Mucosa of gallbladder (tissue), 1 donor: ENCODE results near the gene NALCN. TPM values are rescaled to one million over a fixed set of nuclear protein-coding genes. Genes with fewer than 3 reads are reported as not detected.

Experiments
- DNase-seq: peaks from one replicate; pipeline ENCODE4 v3.0.0-alpha.2; 2020; ENCODE audit warnings: low spot score
- total RNA-seq: library from RNA; stranded (reverse); gene quantifications from one replicate; pipeline ENCODE4 v1.2.1, GENCODE V29; 2021
- donor health status: DM: no; HTN: no; CAD: no.

The NALCN gene
- total RNA-seq: 6.8 TPM

DNA sequence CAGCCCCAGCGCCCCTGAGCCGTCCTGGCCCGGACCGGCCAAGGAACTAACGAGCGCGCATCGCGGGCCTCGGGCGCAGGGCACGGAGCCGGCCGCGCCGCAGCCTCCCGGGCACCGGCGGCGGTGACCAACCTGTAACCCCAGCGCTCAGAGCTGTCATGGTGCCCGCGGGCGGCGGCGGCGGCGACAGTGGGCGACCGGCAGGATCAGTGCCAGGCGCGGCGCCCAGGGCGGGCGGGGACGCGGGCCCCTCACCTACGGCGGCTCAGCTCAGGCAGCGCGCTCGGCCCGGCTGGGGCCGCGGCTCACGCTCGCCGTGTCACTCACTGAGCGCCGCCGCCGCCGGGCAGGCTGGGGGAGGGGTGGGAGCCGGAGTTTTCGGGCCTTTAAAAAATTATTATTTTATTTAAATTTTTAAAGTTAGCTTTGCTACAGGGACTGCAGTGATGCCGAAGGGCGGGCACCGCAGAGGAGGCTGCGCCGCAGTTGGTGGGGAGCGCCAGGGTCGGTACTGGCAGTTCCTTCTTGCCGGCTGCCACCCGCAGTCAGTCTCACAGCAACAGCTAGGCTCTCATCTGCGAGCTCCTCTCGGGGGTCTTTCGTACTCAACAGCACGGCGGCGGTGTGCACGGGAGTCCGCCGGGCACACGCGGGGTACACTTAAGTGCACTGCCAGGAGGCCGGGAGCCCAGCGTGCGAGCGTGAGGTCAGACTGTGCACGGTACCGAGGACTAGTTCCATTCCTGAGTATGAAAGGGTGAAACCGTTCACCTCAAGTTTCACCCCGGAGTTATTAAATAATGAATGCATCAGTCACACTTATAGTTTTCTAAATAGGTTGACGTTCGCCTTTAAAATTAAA is at the start of gene NALCN:
Gene NALCN, minus strand, starts transcription at position 328 of the 862 bp plus-strand sequence. CDS start 17,382 bp downstream, outside the sequence.
- no peak for DNase-seq

DNA sequence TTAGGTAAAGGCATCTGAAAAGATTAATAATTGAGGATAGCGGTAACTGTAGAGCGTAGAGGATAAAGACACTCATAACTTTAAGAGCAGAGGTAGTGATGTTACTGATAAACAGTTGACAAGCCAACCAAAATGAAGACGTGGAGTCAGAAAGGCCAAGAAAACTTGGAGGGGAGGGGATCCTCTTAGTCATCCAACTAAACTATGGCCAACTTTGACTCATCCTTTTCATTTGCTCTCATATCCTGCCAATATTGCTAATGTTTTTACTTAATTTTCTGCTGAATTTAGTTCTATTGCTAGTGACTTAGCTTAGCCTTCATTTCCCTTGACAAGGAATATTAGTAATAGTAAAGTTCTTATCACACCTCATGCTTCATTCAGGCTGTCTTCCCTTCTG is 49.6 kb upstream of the NALCN start:
- no peak for DNase-seq

DNA sequence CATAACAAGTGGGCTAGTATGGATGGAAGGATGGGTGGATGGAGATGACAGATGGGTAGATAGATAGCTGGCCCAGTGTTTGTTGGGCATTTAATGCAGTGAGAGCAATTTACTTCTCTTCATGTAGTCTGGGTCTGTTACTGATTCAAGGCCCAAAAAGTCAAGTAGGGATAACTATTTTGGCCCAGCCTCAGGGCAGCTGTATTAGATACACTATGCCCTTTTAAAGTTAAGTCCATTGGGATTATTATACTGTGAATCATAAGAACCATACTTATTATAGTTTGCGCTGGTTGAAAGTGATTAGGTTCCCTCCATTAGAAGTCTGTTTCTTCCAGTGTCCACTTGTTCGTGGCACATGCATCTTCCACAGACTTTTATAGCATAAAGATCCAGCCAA is 40.9 kb upstream of the NALCN start:
- DNase-seq: no peak

DNA sequence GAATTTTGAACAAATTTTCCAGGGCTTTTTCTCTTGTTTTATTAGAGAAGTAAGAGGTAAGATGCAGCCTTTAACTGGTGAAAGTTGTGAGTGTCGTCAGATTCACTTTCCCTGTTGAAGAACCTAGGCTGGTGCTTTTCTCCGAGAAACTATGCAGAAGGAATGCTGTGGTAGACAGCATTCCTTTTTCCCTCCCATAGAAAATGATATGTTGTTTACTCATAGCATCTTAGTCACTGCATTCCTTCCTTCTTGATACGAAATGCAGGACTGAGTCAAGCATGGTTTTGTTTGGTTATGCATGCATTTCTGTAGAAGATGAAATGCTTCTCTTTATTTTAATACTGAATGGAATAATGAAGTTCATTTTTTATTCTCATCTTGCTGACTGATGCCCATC is 39.6 kb upstream of the NALCN start:
- no peak for DNase-seq

DNA sequence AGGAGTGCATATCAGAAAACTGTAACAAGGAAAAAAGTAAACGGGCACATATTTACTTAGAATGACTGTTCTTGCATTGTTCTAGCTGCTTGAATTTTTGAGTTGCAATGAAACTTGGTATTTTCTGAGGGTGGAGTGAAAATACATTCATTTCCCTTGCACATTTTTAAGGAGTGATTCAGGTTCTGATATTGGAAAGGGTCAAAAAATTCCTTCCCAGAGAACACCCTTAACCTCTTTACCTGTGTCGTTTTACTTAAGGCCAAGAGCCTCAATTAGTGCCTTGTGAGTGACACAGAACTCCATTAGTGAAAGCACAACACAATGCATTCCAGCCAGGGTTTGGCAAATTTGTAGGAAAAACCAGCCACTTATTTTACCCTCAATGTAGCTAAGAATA is 38.5 kb upstream of the NALCN start:
- DNase-seq: no peak

DNA sequence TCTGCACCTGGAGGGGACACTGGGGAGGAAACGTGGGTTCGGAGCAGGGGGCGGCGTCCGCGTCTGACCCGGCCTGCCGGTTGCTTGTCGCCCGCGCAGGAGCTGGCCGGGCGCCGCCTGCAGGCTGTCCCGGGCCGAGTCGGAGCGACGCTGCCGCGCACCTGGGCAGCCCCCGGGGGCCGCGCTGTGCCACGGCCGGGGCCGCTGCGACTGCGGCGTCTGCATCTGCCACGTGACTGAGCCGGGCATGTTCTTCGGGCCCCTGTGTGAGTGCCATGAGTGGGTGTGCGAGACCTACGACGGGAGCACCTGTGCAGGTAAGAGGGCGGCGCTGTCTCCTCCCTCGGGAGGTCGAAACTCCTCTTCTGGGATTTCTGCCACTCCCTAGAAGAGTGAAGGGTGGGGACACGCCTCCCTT is 37.5 kb upstream of the NALCN start:
- DNase-seq: no peak

DNA sequence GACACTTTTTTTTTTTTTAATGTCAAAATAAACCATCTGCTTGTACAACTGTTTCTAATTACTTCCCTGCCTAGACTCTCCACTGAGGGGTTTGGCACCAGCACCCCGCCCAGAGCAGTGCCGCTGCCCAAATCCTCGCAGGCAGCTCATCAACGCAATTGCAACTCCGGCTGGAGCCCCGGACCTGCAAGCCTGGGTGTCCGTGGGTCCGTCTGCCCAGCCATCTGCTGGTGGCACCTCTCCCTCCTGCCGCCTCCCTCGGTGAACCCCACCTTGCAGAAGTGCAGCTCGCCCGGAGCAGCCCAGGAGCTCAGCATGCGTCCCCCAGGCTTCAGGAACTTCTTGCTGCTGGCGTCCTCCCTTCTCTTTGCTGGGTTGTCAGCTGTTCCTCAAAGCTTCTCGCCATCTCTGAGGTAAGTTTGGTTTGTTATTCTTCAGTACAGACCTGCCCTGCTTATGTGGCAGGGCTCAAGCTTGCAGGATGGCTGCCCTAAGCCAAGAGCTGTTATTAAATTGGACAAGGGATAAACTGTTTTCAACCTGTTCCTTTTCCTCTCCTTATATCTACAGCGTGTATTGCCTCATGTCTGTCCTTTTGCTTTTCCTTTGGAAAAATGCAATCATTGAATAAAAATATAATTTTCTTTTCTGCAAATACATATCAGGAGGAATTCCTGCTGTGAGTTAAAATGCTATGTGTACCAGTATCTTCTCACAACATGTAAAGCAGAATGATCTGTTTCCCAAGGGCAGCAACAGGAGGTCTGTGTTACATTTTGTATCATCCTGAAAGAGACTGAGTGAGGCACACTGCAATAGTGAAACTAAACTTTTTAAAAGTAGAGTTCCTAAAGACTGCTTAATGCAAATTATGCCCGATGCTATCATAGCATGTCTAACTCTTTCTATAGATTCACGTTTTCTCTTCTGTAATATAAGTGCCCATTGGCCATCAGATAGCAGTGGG is 36.5 kb upstream of the NALCN start, which contains the start of gene ITGBL1:
Gene ITGBL1, plus strand, starts transcription at position 157 of the 967 bp plus-strand sequence. Its CDS starts 159 bp downstream, at position 316.
- DNase-seq: no peak

DNA sequence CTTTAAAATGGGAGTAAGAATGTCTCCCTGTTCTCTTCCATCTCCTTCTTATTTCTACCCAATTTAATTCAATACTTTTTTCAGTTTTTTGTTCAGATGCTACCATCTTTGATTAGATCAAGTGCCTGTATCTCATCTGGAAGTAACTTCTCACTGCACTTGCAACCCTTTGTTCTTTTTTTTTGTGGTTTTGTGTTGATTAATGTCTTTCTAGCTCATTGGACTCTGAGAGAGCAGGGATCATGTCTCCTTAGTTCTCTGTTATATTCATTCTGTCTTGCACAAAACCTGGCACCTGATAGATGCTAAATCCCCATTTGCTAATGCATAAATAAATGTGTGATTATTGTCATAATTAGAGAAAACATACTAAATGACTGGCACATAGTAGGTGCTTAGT is 35.3 kb upstream of the NALCN start:
- no peak for DNase-seq

DNA sequence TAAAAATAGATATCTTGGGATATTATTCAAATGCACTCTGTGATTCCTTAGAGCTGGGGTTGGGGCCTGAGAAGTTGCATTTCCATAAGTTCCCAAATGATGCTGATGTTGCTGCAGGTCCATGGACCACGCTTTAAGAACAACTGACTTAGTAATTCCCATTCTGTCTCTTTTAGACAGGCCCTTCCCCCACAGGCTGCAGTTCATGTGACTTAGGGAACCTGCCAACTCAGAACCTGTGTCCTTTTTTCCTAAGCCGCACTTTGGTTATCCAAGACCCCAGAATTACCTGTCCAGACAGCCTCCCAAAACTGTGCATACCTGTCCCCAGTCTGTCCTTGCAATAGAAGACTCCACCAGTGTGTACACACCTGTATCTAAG is 34.4 kb upstream of the NALCN start:
- no peak for DNase-seq

DNA sequence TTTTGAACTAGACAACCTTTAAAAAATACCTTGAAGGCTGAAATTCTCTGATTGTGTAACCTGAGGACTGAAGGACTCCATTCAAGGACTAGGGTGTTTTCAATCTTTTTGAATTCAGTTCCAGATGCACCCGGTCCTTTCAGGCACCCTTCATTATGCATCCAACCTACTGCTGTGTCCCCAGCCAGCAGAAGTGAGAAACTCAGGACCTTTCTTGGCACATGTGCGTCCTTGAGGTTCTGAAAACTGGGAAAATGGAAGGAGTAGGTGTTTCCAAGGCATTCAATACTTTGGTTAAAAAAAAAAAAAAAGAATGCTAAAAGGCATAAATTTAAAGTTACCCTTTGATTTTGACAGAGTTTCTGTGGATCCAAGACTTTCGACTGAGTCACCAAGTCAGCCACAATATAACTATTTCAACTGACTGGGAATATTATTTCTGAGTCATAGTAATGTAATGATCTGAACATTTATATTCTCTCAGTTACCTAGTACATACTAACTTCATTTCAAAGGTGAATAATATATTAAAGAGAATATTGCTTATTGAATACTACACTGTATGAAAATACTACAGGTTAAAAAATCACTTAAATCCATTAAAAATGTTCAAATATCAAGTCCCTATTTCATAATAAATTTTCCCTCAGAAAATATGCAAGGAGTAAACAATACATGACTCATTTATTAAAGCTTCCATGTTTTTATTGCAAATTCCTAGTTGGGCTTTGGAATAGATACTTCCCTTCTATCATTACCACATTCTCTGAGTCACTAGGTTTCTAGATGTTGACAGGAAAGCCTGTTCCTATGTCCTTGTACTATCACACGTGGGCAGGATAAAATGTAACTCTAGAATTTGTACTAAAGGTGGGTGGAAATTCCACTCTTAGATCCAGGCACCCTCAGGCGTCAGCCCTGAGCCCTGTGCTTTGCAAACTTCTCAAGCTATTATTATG is 33.8 kb upstream of the NALCN start:
- no peak for DNase-seq

DNA sequence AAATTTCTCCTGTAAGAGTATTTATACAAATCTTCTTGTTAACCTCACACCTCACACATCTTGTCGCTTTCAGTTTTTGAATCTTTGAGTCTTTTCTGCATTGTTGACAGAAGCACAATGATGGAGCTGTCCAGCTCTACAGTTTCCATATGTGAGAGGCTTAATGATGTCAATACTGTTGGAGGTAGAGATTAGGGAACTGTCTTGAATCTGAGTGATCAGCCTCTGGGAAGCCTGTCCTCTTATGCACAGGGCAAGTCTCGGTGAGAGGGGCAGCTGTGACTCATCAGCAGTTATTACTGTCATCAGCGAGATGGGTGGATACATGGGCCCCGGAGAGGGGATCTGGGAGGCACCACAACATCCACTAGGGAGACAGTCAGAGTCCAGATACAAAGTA is 31.5 kb upstream of the NALCN start:
- DNase-seq: no peak

DNA sequence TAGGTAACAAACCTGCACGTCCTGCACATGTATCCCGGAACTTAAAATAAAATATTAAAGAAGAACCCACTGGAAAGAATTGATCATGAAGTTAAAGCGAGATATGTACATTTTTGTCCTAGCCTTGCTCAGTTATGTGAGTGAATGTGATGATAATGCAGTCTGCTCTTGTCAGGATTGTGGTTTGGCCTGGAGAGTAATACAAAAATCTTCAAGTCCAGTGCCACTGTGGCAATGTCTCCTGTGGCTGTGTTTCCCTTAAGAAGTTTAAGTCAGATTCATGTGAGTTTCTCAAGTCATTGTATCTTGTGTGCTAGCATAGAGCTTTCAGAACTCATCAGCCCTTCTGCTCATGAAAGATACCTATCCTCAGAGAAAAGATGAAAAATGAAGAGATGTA is 18.2 kb upstream of the NALCN start:
- DNase-seq: no peak

DNA sequence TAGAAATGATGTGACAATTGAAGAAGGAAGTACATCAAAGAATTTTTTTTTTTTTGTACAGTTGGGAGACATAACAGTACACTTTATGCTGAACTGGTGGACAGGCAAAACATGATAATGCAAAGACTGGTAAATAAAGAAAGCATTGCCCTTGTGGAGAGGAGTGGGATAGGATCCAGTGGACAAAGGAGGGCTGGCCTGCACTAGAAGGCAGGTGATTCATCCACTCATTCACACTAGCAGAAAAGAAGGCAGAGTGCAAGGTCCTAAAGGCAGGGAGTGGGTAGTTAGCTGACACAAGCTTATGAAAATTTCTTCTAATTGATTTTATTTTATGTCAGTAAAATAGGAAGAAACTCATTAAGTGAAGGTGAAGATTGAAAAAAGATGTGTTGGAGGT is 17.6 kb upstream of the NALCN start:
- DNase-seq: no peak

DNA sequence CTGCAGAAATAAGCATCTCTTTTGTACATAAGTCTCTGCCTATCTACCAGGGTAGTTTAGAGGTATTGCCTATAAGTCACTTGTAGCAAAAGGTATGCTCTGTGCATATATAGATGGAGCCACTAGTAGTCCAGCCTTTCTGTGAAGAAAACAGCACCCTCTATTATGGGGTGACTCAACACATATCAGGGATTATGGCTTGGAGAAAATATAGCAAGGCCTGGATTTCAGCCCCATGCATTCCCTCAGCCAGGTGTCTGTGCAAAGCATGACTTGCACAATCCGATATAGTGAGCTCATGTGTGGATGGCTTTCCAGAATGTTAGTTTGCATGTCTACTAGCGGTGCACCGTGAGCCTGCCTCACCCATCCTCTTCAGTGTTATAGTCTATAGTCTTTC is 13.4 kb upstream of the NALCN start:
- no peak for DNase-seq

DNA sequence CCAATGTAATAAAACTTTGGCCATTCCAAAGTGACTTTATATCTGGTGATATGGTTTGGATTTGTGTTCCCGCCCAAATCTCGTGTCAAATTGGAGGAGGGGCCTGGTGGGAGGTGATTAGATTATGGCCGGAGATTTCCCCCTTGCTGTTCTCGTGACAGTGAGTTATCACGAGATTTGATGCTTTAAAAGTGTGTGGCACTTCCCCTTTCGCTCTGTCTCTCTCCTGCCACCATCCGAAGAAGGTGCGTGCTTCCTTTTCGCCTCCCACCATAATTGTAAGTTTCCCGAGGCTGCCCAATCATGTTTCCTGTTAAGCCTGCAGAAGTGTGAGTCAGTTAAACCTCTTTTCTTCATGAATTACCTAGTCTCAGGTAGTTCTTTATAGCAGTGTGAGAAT is 9.3 kb upstream of the NALCN start:
- DNase-seq: no peak

DNA sequence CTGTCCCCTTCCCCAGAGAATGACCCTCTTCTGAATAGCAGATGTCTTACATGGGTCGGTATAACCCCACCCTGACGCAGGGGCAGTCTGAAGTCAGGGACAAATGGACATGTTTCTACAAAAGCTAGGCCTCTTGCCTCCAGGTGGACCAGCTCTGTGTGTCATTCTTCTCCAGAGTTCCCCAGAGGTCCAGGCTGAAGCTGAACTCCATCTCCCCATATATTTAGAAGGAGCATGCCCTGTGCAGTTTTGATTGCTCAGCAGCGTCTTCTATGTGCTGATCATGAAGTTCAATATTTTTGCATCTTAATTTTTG is 8.8 kb upstream of the NALCN start:
- DNase-seq: no peak

DNA sequence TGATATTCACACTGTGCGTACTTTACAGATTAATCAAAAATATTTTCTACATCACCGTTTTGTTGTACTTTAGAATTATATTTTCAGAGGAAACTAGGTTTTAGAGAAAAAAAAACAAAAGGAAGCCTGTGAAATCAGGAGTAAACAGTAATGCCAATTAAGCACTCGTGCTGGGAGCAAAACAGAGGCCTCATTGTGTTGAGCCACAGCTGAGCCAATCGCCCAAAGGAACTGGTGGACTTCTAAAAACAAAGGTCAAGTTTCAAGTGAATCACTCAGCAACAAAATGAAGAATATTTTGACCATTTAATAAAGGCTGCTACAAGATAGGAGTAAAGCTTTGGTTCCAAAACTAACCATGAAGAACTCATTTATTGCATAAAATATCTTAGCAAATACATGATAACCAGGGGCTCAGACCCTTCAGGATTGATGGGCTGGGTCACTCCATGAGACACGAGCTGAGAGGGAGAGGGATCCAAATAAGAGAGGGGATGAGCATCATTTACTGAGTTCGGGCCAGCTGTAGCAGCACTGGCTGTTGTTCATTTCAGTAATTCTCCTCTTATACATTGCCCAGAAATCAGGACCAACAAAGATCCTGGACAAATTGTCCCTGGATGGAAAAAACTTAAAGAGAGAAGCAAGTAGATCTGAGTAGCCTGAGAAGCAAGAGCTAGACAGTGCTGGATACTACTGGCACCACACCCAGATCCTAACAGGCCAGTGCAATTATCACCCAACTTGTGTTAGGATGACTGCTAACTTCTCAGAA is 8.3 kb upstream of the NALCN start:
- DNase-seq: no peak

DNA sequence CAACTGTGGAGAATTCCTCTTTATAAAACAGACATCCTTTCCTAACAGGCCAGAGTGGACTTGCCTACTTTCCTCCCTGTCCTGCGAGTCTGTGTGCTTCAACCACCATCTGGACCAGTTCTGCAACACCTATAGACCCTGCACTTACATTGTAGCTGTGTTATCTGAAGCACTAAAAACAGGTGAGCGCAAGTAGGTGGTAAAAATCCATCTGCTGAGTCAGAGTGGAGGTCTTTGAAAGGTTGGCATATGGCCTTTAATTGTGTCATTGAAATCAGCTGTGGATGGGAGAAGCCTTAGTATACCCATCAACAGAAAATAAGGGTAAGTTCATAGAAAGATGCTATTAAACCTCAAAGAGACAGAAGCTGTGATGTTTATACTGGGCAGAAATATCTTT is 7.6 kb upstream of the NALCN start:
- no peak for DNase-seq

DNA sequence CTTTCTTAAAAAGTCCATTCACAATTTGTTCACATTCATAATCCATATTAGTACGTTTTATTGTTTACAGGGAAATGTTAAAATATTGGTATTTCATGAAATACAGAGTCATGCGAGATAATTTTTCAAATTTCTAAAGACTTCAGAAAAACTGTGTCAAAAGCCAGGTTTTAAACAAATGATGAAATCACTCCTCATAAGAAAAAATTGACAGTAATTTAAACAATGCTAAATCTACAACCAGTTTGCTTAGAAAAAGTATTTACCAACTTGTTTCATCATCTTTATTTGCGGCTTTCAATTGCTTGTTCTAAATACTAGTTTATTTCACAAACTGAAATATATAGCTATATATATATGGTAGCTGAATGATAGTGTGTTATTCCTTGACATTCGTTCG is 1.2 kb upstream of the NALCN start:
- DNase-seq: no peak

DNA sequence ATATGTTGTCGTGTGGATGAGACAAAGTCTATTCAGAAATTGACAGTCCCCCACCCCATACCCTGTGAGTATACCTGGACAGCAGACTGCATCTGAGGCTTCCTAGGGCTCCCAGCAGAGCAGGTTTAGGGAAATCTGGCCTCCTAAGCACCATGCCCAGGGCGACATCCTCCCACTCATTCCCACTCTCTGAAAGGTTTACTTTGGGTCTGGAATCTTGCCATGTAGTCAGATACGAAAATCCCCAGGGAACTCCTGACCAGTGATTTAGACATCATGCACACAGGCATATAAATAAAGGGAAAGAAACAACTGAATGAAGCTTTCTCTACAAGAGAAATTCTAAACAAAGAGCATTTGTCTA is 717 bp upstream of the NALCN start:
- no peak for DNase-seq
